A673 (cell line): ENCODE data around the gene CYTH2.

Experiments used
- CTCF ChIP-seq: fragments of 300-800, 200-600 bp; sonication (generic); conservative IDR thresholded peaks from 2 replicates; pipeline ENCODE4 v1.5.1; 2017; ENCODE audit warnings: low read depth, mild to moderate bottlenecking, antibody characterized with exemption, low read length, moderate library complexity, mixed read lengths
- EZH2 ChIP-seq: fragments of 200-600 bp; sonication (generic); IDR thresholded peaks from 2 replicates; pipeline ENCODE4 v1.6.1; 2017; ENCODE audit warnings: borderline replicate concordance, low read depth, mild to moderate bottlenecking, mixed read lengths, antibody characterized with exemption, low read length; ENCODE audit not compliant: poor library complexity, severe bottlenecking

- TF ChIP-seq EZH2 (no peak), CTCF (no peak)
These were observed 22.0 kb downstream of the CYTH2 start for GRCh38 chr19:48490981-48491792.
